A549 treated with AZD2906 at 1 μM for 4 hours (cell line): ENCODE results near the gene LANCL3. TPM values are rescaled to one million over a fixed set of nuclear protein-coding genes. Genes with fewer than 3 reads are reported as not detected.

Experiments
- total RNA-seq: library from RNA; stranded (reverse); fragments of 200-300 nt; extraction: Qiagen RNA extraction; gene quantifications from 5 replicates; pipeline ENCODE4 v1.2.3, GENCODE V29; 2022

LANCL3 gene
- total RNA-seq, result 0.01 to 0.03 TPM (median 0.02 TPM) in 4 of 5 replicates, not detected in the other

GRCh38 chrX:37571426-37572107 is at the start of gene LANCL3:
LANCL3 (plus strand) TSS chrX:37571661; CDS start chrX:37571871, 210 bp downstream.

DNA sequence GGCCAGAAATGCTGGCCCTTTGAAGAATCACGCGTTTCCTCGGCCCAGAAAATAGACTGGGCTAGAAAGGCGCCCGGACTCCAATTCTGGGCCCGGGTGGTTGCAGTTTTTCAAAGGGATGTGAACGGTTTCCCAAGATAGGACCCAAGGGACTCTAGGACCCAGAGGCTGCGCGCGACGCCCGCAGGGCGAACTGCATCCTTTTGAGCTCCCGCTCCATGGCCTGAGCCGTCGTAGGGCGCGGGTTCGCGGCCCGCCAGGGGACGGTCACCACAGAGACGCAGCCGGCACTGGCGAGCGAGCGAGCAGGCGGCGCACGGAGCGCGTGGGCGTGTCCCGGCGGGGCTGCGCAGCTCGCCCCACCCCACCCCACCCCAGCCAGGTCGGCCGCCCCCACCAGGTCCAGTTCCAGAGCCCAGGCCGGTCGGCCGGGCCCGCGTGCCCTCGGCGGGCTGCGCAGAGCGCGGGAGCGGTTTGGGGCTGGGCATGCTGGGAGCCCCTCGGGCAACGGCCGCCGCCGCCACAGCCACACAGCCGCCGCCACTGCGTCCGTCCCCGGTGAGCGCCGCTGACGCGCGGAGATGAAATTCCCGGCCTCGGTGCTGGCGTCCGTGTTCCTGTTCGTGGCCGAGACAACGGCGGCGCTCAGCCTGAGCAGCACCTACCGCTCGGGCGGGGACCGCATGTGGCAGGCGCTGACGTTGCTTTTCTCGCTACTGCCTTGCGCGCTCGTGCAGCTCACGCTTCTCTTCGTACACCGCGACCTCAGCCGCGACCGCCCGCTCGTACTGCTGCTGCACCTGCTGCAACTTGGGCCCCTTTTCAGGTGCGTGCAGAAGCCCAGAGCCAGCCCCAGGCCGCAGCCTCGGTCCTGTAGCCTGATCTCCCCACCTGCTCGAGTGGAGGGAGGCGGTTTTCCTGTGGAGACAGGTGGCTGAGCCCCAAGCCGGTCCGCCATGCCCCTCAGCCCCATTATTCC is 114.2 kb downstream of the LANCL3 start, which contains the start of gene XK:
Gene XK (plus strand): TSS at position 411 of the 979 bp plus-strand sequence. CDS start 171 bp downstream, at position 582.

Other genes with a start within 250 kb of the LANCL3 start
- 4.3 to 6.8 TPM (median 5.5 TPM) in 5 replicates for gene PRRG1, start 222.3 kb upstream of the LANCL3 start, total RNA-seq
- gene XK, start 114.1 kb downstream of the LANCL3 start, total RNA-seq, result 0.29 to 0.45 TPM (median 0.40 TPM) in 5 replicates
- gene CYBB, start 208.4 kb downstream of the LANCL3 start, total RNA-seq, result 0.01 to 0.09 TPM (median 0.03 TPM) in 5 replicates